ENCODE measurements around the gene CKMT2. TPM values are rescaled to one million over a fixed set of nuclear protein-coding genes. Genes with fewer than 3 reads are reported as not detected.

CKMT2 gene
- total and polyA plus RNA-seq, 7 donors, result 0.96 to 11.1 (median 4.6) TPM

Small RNA genes within 50 kb of the gene (small RNA-seq; reads per million reads assigned to genes)
- gene AC026436.1, result 0 reads per million in 3 donors

Other genes with a start within 250 kb of the CKMT2 start
- 10 to 100 TPM; 20.2 to 44.9 (median 29.6) TPM for gene ZCCHC9, start 68.3 kb downstream of the CKMT2 start, total RNA-seq
- gene ZCCHC9, start 68.3 kb downstream of the CKMT2 start, polyA plus RNA-seq, result 10 to 100 TPM; 22.8 to 37.9 (median 27.6) TPM
- gene ACOT12, start 160.8 kb downstream of the CKMT2 start, total RNA-seq, result under 1 TPM in 1 of 4 donors, not detected in 3; 0.41 TPM
- gene ACOT12, start 160.8 kb downstream of the CKMT2 start, polyA plus RNA-seq, result under 1 TPM in 1 of 3 donors, not detected in 2; 0.09 TPM